ENCODE measurements around the gene SLC36A2.

Gene SLC36A2

GRCh38 chr5:151283120-151283825 lies 64.1 kb downstream of the SLC36A2 start:
- DNase-seq (ENCODE audit: low spot score) = no peak

- DNase-seq (ENCODE audit: low spot score) = no peak
Measured at GRCh38 chr5:151281001-151281639, 66.2 kb downstream of the SLC36A2 start.

DNA sequence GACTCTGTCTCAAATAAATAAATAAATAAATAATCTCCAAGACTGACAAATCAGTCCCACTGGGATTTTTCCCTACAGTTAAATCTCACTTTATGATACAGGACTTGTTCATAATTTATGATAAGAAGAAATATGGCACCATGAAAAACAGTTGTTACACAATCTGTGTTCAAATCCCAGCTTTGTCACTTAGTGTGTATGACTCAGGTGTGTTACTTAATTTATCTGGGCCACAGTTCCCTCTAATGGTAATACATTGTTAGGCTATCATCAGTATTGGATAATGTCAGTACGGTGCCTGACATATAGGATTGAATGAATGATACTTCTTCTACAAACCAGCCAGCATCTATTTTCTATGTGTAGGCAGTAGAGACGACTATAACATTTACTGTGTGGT lies 66.9 kb downstream of the SLC36A2 start:
- DNase-seq (ENCODE audit: low spot score) = no peak

- no peak for DNase-seq (ENCODE audit: low spot score)
Measured at GRCh38 chr5:151278845-151279244, 68.5 kb downstream of the SLC36A2 start.

GRCh38 chr5:151275803-151276202 lies 71.6 kb downstream of the SLC36A2 start:
- DNase-seq (ENCODE audit: low spot score) = no peak

- no peak for DNase-seq (ENCODE audit: low spot score)
Measured at GRCh38 chr5:151274666-151275065, 72.7 kb downstream of the SLC36A2 start.

DNA sequence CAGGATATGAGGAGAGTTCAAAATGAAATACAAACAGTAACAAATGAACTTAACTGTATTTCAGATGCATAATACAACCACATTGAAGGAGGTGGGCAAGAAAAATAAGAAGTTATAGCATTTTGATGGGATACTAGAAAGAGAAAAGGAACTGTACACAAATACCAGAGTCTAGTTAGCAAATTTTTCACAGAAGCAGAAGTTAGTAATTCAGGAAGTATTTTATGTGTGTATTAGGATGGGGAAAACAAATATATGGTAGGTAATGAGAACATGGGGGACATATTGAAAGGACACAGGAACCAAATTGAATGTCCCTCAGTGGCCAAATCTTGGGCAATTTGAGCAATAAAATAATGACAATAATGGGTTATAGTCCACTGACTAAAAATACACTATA lies 76.0 kb downstream of the SLC36A2 start:
- DNase-seq (ENCODE audit: low spot score) = no peak

DNA sequence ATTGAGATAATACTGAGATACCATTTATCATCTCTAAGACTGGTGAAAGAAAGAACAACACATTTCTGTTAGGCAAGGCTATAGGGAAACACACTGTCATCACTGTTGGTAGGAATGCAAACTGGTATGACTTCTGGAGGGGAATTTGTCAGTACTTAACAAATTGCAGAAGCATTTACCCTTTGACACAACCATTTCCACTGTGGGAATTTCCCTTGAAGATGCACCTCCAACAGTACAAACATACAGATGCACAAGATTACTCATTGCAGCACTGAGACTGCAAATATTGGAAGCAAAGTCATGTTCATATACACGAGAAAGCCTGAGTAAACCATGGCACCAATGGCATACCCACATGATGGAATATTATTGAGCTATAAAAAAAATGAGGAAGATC lies 76.8 kb downstream of the SLC36A2 start:
- DNase-seq (ENCODE audit: low spot score) = no peak

DNA sequence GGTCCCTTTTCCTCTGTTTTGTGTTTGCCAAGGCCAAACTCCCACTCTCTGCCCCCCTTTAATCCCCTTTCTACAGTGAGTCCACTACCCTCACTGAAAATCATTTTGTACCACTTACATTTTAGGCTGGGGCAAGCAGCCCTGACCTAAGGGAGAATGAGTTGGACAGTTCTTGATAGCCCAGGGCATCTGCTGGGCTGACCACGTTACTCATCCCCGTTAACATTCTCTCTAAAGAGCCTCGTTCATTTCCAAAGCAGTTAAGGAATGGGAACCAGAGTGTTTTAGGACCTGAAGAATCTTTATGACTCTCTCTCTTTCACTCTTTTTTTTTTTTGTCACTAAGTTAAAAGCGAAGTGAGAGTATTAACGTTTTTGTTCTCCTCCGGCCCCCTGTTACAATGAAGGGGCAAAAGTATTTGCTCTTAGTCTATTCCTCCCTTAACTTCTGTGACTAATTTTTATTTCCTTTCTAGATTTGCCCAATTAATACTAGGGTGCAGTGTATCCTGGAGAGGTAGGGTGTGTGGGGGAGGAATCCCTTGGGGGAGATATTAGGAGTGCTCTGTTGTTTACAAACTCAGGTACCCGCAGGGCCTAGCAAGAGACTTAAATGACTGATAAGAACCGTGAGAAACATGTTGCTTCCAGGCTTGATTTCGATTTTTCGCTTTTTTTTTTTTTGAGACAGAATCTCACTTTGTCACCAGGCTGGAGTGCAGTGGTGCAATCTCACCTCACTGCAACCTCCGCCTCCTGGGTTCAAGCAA lies 79.7 kb downstream of the SLC36A2 start:
- no peak for DNase-seq (ENCODE audit: low spot score)

Measured in NAMALWA (cell line).